ENCODE data around the gene GPX7.

Gene GPX7

DNA sequence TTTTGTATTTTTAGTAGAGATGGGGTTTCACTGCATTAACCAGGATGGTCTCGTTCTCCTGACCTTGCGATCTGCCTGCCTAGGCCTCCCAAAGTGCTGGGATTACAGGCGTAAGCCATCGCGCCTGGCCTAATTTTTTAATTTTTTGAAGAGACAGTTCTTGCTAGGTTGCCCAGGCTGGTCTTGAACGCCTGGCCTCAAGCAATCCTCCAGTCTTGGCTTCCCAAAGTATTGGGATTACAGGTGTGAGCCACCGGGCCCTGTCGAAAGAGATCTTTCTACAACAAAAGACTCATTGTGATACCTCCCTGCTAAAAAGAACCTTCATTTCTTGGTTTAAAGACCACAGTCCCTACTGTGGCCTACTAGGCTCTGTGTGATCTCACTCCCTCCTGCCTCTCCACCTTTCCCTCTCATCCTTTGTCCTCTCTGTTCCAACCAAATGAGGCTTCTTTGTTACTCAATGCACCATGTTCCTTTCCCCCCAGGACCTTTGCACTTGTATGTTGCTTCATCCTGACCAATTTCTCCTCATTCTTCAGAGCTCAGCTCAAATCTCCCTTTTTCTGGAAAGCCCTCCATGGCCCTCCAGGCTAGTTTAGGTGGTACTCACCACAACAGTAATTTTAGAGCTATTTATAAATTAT lies 1.5 kb upstream of the GPX7 start:
- H3K27me3 ChIP-seq (ENCODE audit: insufficient read depth, poor library complexity, severe bottlenecking) = no peaks in the 10 kb centered on the region
- no peaks in the 10 kb centered on the region for H3K9me3 ChIP-seq (ENCODE audit: severe bottlenecking)
- no peak for ATAC-seq (ENCODE audit: low read depth)
- no peak overlapping the region for H3K4me3 ChIP-seq (ENCODE audit: severe bottlenecking)
- DNase-seq (ENCODE audit: low spot score) = no peak
- TF ChIP-seq, protein P1, sequence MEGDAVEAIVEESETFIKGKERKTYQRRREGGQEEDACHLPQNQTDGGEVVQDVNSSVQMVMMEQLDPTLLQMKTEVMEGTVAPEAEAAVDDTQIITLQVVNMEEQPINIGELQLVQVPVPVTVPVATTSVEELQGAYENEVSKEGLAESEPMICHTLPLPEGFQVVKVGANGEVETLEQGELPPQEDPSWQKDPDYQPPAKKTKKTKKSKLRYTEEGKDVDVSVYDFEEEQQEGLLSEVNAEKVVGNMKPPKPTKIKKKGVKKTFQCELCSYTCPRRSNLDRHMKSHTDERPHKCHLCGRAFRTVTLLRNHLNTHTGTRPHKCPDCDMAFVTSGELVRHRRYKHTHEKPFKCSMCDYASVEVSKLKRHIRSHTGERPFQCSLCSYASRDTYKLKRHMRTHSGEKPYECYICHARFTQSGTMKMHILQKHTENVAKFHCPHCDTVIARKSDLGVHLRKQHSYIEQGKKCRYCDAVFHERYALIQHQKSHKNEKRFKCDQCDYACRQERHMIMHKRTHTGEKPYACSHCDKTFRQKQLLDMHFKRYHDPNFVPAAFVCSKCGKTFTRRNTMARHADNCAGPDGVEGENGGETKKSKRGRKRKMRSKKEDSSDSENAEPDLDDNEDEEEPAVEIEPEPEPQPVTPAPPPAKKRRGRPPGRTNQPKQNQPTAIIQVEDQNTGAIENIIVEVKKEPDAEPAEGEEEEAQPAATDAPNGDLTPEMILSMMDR (IDR thresholded peaks at IDR 0.05; ENCODE audit: poor library complexity, severe bottlenecking) = no peak
- H3K27ac ChIP-seq (ENCODE audit: poor library complexity, severe bottlenecking) = no peak overlapping the region
- H3K36me3 ChIP-seq (ENCODE audit: low read depth) = no peaks in the 10 kb centered on the region
- H3K4me1 ChIP-seq (ENCODE audit: insufficient read depth, poor library complexity, severe bottlenecking) = no peaks in the 10 kb centered on the region

DNA sequence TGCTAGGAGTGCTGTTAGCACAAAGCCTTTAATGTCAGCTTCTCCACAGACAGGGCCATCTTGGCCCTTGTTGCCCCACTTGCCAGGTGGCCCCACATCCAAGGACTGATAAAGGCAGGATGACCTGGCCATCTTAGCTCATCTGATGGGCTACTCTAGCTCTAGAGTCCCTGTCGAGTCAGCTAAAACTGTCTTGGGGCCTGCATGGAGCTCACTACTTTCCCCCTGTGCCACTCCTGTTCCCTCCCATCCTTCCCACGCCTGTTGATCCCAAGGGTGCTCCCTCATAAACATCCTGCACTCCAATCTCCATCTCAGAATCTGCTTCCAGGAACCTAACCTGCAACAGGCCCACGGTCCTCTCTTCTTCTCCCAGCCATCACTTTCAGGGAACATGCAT lies 652 bp upstream of the GPX7 start:
- Histone ChIP-seq H3K4me3 (ENCODE audit: severe bottlenecking) (no peak overlapping the region), H3K9me3 (ENCODE audit: severe bottlenecking) (no peaks in the 10 kb centered on the region), H3K4me1 (ENCODE audit: insufficient read depth, poor library complexity, severe bottlenecking) (no peaks in the 10 kb centered on the region), H3K27ac (ENCODE audit: poor library complexity, severe bottlenecking) (no peak overlapping the region), H3K36me3 (ENCODE audit: low read depth) (no peaks in the 10 kb centered on the region), H3K27me3 (ENCODE audit: insufficient read depth, poor library complexity, severe bottlenecking) (no peaks in the 10 kb centered on the region)
- DNase-seq (ENCODE audit: low spot score) (no peak), ATAC-seq (ENCODE audit: low read depth) (no peak)
- TF ChIP-seq, protein P1 (IDR thresholded peaks at IDR 0.05; ENCODE audit: poor library complexity, severe bottlenecking) = no peak

DNA sequence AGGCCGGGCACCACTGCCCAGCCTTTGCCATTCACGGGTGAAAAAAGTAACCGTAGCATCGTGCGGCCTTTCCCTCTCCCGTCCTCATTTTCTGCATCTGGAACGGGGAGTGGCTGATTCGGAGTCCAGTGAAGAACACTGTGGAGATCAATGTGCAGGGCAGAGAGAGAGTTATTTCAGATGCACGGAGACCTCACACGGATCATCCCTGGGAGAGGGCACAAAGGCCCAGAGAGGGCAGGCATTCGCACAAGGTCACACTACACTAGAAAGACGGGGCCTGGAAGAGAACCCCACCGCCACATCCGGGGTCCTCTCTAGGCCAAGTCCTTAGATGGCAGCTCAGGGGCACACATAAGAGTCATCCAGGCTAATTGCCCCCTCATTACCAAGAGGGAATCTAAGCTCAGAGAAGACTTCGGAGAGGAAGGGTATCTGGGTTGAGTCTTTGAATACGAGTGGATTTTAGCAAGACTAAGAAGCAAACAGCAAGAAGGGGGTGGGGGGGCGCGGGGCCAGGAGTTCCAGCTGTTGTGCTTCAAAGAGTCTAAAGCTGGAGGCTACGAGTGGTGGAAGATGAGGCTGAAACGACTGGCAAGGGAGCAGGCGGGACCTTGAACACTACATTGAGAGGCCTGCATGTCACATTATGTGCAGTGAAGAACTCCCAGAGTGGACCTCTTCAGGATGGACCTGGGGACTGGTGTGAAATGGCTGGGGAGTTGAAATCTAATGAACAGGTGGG lies 857 bp downstream of the GPX7 start:
- TF ChIP-seq, protein P1 (IDR thresholded peaks at IDR 0.05; ENCODE audit: poor library complexity, severe bottlenecking) = no peak
- no peaks in the 10 kb centered on the region for H3K9me3 ChIP-seq (ENCODE audit: severe bottlenecking)
- H3K4me3 ChIP-seq (ENCODE audit: severe bottlenecking) = peak overlapping the region; percentile 27
- H3K27me3 ChIP-seq (ENCODE audit: insufficient read depth, poor library complexity, severe bottlenecking) = no peaks in the 10 kb centered on the region
- no peak overlapping the region for H3K27ac ChIP-seq (ENCODE audit: poor library complexity, severe bottlenecking)
- H3K4me1 ChIP-seq (ENCODE audit: insufficient read depth, poor library complexity, severe bottlenecking) = no peaks in the 10 kb centered on the region
- ATAC-seq (ENCODE audit: low read depth) (no peak), DNase-seq (ENCODE audit: low spot score) (no peak)
- no peaks in the 10 kb centered on the region for H3K36me3 ChIP-seq (ENCODE audit: low read depth)

DNA sequence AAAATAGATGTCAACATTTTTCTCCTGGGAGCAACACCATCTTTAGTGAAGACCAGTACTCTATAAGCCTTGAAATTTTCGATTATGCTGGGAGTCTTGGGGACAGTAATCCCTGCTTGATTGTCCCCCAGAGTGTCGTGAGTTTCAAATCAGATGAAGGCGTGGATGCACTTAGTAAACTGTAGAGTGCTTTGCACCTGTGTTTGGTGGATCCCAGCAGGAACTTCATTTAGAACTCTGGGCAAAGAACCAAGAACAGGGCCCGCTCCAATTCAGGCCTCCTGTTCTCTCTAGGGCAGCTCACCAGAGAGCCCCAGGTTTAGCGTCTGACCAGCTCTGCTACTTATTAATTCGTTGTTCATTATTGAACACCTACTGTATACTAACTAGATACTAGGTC lies 1.5 kb downstream of the GPX7 start:
- ATAC-seq (ENCODE audit: low read depth) = no peak
- TF ChIP-seq, protein P1 (IDR thresholded peaks at IDR 0.05; ENCODE audit: poor library complexity, severe bottlenecking) = no peak
- H3K4me1 ChIP-seq (ENCODE audit: insufficient read depth, poor library complexity, severe bottlenecking) = no peaks in the 10 kb centered on the region
- no peak overlapping the region for H3K4me3 ChIP-seq (ENCODE audit: severe bottlenecking)
- no peaks in the 10 kb centered on the region for H3K36me3 ChIP-seq (ENCODE audit: low read depth)
- DNase-seq (ENCODE audit: low spot score) = no peak
- H3K27me3 ChIP-seq (ENCODE audit: insufficient read depth, poor library complexity, severe bottlenecking) = no peaks in the 10 kb centered on the region
- H3K9me3 ChIP-seq (ENCODE audit: severe bottlenecking) = no peaks in the 10 kb centered on the region
- H3K27ac ChIP-seq (ENCODE audit: poor library complexity, severe bottlenecking) = no peak overlapping the region

Data from RWPE2 (cell line).